Measurements from ENCODE around the gene HRH4. TPM values are rescaled to one million over a fixed set of nuclear protein-coding genes. Genes with fewer than 3 reads are reported as not detected.

Gene HRH4
- total RNA-seq: under 1 TPM in 2 of 4 donors, not detected in 2; 0.06 to 0.07 TPM

DNA sequence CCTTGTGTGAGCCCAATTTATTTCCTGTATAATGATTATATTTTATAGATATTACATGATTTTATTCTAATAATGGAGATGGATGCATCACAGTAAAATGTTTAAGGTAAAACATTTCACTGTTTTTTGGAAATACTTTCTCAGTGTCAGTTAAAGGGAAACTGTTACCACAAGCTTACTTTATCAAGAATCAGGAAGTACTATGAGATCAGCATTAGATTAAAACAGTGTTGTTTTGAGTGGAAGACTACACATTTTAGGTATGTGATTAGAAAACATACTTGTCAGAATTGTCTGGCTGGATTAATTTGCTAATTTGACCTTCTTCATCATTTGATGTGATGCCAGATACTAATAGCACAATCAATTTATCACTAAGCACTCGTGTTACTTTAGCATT, at the start of gene HRH4:
Gene HRH4 (plus strand): TSS at position 250 of the 400 bp plus-strand sequence. CDS start 92 bp downstream, at position 342.
- WGBS, 2 donors: 73 to 86% methylated on average over 1 of the region's 1 CpG
- no peak for DNase-seq (ENCODE audit: low spot score in 2 of 2)
- no peak within 1 kb of the TSS for H3K4me3 ChIP-seq (ENCODE audit: low read depth, poor library complexity, severe bottlenecking)
- intact Hi-C loops (cut with DNase I; ENCODE audit: low total_unique reads): no loop called here
- TF ChIP-seq, protein P1, sequence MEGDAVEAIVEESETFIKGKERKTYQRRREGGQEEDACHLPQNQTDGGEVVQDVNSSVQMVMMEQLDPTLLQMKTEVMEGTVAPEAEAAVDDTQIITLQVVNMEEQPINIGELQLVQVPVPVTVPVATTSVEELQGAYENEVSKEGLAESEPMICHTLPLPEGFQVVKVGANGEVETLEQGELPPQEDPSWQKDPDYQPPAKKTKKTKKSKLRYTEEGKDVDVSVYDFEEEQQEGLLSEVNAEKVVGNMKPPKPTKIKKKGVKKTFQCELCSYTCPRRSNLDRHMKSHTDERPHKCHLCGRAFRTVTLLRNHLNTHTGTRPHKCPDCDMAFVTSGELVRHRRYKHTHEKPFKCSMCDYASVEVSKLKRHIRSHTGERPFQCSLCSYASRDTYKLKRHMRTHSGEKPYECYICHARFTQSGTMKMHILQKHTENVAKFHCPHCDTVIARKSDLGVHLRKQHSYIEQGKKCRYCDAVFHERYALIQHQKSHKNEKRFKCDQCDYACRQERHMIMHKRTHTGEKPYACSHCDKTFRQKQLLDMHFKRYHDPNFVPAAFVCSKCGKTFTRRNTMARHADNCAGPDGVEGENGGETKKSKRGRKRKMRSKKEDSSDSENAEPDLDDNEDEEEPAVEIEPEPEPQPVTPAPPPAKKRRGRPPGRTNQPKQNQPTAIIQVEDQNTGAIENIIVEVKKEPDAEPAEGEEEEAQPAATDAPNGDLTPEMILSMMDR (IDR thresholded peaks at IDR 0.05): no peak
- TF ChIP-seq POLR2A (IDR thresholded peaks at IDR 0.05): no peak

GRCh38 chr18:24413148-24413547, 47.3 kb upstream of the HRH4 start:
- intact Hi-C loops (cut with DNase I; ENCODE audit: low total_unique reads): no loop called here
- no peak for DNase-seq (ENCODE audit: low spot score in 2 of 2)
- WGBS, 2 donors: 50 to 61% methylated on average over 2 of the region's 2 CpGs

GRCh38 chr18:24414349-24415003, 46.0 kb upstream of the HRH4 start:
- no peak overlapping the region for H3K4me3 ChIP-seq (ENCODE audit: low read depth, poor library complexity, severe bottlenecking)
- 81 to 87% methylated on average over 3 of the region's 3 CpGs for whole genome bisulfite sequencing, 2 donors
- TF ChIP-seq POLR2A (IDR thresholded peaks at IDR 0.05): no peak
- TF ChIP-seq, protein P1 (IDR thresholded peaks at IDR 0.05): no peak
- no peak for DNase-seq (ENCODE audit: low spot score in 2 of 2)
- intact Hi-C loops (cut with DNase I; ENCODE audit: low total_unique reads): no loop called here

More at GRCh38 chr18:24413148-24413547, 47.3 kb upstream of the HRH4 start:
- no peak overlapping the region for H3K4me3 ChIP-seq (ENCODE audit: low read depth, poor library complexity, severe bottlenecking)
- no peak for TF ChIP-seq POLR2A (IDR thresholded peaks at IDR 0.05)
- TF ChIP-seq, protein P1 (IDR thresholded peaks at IDR 0.05): no peak

- intact Hi-C loops (cut with DNase I; ENCODE audit: low total_unique reads): no loop called here
- H3K4me3 ChIP-seq (ENCODE audit: low read depth, poor library complexity, severe bottlenecking): no peak overlapping the region
- WGBS, 2 donors: 43 to 44% methylated on average over 3 of the region's 3 CpGs
- DNase-seq (ENCODE audit: low spot score in 2 of 2): no peak
- TF ChIP-seq, protein P1 (IDR thresholded peaks at IDR 0.05): no peak
- TF ChIP-seq POLR2A (IDR thresholded peaks at IDR 0.05): no peak
Observed at GRCh38 chr18:24417480-24417879, 43.0 kb upstream of the HRH4 start.

DNA sequence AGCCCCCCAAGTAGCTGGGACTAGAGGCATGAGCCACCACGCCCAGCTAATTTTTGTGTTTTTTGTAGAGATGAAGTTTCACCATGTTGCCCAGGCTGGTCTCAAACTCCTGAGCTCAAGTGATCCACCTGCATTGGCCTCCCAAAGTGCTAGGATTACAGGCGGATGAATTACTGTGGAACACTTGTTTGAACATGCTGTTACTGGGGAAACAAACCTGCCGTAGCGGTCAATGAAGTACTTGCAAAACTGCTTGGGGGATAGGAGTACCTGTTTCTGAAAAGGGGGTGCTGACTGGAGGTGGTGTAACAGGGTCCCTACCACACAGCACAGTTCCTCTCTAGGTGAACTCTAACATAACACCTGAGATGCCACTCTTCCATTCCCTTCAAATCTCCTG, 39.9 kb upstream of the HRH4 start:
- WGBS, 2 donors: 44 to 71% methylated on average over 4 of the region's 4 CpGs
- H3K4me3 ChIP-seq (ENCODE audit: low read depth, poor library complexity, severe bottlenecking): no peak overlapping the region
- TF ChIP-seq, protein P1 (IDR thresholded peaks at IDR 0.05): no peak
- TF ChIP-seq POLR2A (IDR thresholded peaks at IDR 0.05): no peak
- DNase-seq (ENCODE audit: low spot score in 2 of 2): no peak
- intact Hi-C loops (cut with DNase I; ENCODE audit: low total_unique reads): no loop called here

DNA sequence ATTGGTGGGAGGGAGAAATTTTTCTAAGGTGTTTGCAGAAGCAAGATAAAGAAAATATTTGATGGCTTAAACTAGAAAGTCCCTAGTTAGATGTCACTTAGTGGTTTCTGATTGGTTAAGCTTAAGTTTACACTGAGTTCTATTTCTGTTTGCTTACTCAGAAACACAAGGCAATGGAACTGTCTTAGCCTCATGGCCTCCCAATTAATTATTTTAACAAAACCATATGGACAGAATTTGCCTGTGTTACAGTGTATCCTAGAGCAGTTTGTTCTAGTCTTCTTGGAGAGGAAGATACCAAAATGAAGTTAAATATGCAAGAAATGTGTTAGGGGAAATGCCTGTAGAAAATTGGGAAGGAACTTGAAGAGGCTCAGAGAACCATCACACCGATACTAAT, 38.6 kb upstream of the HRH4 start:
- intact Hi-C loops (cut with DNase I; ENCODE audit: low total_unique reads): no loop called here
- TF ChIP-seq, protein P1 (IDR thresholded peaks at IDR 0.05): no peak
- no peak for TF ChIP-seq POLR2A (IDR thresholded peaks at IDR 0.05)
- 75 to 80% methylated on average over 1 of the region's 1 CpG for WGBS, 2 donors
- no peak overlapping the region for H3K4me3 ChIP-seq (ENCODE audit: low read depth, poor library complexity, severe bottlenecking)
- no peak for DNase-seq (ENCODE audit: low spot score in 2 of 2)

Data from lower leg skin (tissue), 4 donors.